Measurements from ENCODE around the gene PLCXD1.

PLCXD1 gene

GRCh38 chrX:314049-314448 is 32.9 kb downstream of the PLCXD1 start:
- no peak for TF ChIP-seq CTCF (IDR thresholded peaks at IDR 0.05; ENCODE audit: low read depth, low read length)
- H3K4me3 ChIP-seq (ENCODE audit: low read depth, low read length): no peak overlapping the region

DNA sequence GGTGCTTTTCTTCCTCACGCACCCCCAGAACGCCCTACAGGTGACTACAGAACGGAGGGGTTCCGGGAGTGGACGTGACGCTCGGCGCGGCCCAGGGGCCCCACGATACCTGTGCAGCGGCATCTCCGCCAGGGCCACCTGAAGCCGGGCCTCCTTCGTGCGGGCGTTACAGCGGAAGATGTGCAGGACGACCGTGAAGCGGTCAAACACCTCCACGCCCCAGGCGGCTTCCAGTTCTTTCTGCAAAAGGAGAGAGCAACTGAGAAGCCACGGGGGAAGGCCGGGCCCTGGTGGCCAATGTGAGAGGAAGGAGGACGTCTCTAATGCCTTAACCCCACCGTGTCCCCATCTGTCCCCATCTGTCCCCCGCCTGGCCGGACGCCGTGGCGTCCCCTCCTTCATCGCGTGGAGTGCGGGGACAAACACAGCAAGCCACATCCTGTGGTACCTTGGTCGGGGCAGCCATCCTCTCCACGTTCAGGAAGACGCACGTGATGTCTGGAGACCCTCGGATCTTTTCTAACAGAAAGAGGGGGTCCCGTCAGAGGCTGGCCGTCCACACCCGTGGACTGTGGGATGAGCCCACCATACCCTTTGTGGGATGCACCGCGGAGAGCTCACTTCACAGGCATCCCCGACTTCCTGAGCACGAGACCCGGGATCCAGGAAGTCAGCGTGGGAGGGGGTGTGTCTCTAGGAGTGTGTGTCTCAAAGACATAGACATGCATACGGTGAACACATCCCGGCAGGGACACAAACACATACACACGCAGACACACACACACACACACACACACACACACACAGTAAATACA is 33.8 kb downstream of the PLCXD1 start:
- no peak overlapping the region for H3K4me3 ChIP-seq (ENCODE audit: low read depth, low read length)
- no peak for TF ChIP-seq CTCF (IDR thresholded peaks at IDR 0.05; ENCODE audit: low read depth, low read length)

DNA sequence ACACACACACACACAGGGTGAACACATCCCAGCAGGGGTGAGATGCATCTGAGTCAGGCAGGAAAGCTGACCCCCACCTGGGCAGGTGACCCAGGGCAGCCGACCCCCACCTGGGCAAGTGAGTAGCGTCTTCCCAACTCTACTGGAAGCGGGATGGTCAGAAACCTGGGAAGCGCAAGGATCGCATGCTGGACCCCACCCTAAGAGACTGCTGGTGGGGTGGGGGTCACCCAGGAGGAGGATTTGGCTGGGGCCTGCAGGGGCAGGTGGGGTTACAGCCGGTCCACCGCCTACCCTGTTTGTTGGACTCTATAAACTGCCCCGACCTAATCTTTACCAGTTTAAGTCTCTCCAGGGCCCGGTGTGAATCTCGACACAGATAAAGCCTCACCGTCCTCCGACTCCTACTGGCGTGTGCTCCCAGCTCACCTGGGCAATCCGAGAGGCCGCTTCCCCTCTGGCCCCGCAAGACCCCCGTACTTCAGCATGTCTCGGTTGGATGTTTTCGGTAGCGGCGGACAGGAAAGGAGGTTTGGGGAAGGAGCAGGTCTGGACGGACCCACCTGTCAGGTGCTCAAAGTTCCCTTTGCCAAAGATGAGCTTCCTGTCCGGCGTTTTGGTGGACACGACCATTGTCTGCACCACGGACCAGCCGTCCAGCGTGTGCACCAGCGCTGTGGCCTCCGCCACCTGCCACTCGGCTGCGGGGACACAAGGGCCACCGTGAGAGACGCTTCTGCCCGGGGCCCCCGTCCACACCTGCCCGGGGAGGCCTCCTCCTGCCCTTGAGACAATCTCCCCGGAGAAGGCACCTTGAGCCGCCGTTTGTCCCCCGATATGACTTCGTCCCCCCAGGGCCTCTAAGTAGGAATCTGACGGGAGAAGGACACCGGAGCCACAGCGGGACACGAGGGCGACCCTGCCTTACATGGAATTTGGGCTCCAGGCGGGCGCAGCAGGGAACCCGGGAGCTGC is 35.5 kb downstream of the PLCXD1 start:
- no peak overlapping the region for H3K4me3 ChIP-seq (ENCODE audit: low read depth, low read length)
- TF ChIP-seq CTCF (IDR thresholded peaks at IDR 0.05; ENCODE audit: low read depth, low read length): no peak

- H3K4me3 ChIP-seq (ENCODE audit: low read depth, low read length): peak overlapping the region; percentile 76
- no peak for TF ChIP-seq CTCF (IDR thresholded peaks at IDR 0.05; ENCODE audit: low read depth, low read length)
Observed at GRCh38 chrX:317424-318067, 36.4 kb downstream of the PLCXD1 start.

DNA sequence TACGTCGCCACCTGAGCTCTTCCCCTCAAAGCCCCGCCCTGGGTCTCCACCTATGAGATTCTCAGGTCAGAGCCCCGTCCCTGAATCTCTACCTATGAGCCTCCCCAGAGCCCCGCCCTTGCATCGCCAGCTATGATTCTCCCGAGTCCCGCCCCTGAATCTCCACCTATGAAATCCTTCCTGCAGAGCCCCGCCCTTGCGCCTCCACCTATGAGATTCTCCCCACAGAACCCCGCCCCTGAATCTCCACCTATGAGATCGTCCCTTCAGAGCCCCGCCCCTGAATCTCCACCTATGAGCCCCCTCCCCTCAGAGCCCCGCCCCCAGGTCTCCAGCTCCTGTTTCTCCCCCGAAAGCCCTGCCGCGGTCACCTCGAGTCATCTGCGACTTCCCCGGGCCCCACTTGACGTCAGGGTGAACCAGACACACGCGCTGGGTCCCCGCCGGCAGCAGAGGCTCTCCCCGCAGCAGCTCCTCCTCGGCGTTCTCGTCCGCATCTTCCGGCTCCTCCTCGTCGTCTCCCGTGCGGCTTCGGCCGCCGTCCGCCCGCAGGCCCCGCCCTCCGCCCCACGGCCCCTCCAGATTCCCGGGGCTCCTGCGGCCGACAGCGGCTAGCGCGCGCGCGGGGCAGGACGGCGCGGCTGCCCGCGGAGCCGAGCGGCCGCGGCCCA is 37.0 kb downstream of the PLCXD1 start:
- no peak for TF ChIP-seq CTCF (IDR thresholded peaks at IDR 0.05; ENCODE audit: low read depth, low read length)
- peak overlapping the region; percentile 76 for H3K4me3 ChIP-seq (ENCODE audit: low read depth, low read length)

- no peak for TF ChIP-seq CTCF (IDR thresholded peaks at IDR 0.05; ENCODE audit: low read depth, low read length)
Observed at GRCh38 chrX:318739-319578, 37.8 kb downstream of the PLCXD1 start, which contains the start of gene GTPBP6. Gene GTPBP6 (minus strand): TSS chrX:318796. CDS start chrX:318787, 9 bp downstream.

More at GRCh38 chrX:318739-319578, 37.8 kb downstream of the PLCXD1 start, which contains the start of gene GTPBP6:
- H3K4me3 ChIP-seq (ENCODE audit: low read depth, low read length): peak within 1 kb of the TSS; percentile 89

Measured in WI38 (cell line).